Mesodermal cell (in vitro differentiated cells): ENCODE data around the gene IMPDH1. TPM values are rescaled to one million over a fixed set of nuclear protein-coding genes. Genes with fewer than 3 reads are reported as not detected.
"Not testable (repeated sequence)": the region's sequence is repeated elsewhere in the genome, so short reads cannot be mapped to it uniquely, and the experiment has no call there.

Experiments used
- H3K27ac ChIP-seq: 2 replicates; pipeline ENCODE4 v1.7.0; 2013; ENCODE audit warnings: mild to moderate bottlenecking, low read depth, low read length, moderate library complexity; ENCODE audit not compliant: severe bottlenecking
- H3K36me3 ChIP-seq: 2 replicates; pipeline ENCODE4 v1.7.1; 2013; ENCODE audit warnings: mild to moderate bottlenecking, low read length, moderate library complexity; ENCODE audit not compliant: control insufficient read depth, insufficient read depth
- H3K4me1 ChIP-seq: one replicate; pipeline ENCODE4 v1.7.1; 2013; ENCODE audit warnings: mild to moderate bottlenecking, low read length; ENCODE audit not compliant: insufficient read depth, control insufficient read depth, poor library complexity, severe bottlenecking
- H3K4me3 ChIP-seq: 2 replicates; pipeline ENCODE4 v1.7.0; 2013; ENCODE audit warnings: low read length, control low read depth, mild to moderate bottlenecking; ENCODE audit not compliant: insufficient read depth, poor library complexity, severe bottlenecking; ENCODE audit errors: extremely low read depth
- H3K9me3 ChIP-seq: 2 replicates; pipeline ENCODE4 v1.7.1; 2013; ENCODE audit warnings: mild to moderate bottlenecking, low read length, moderate library complexity; ENCODE audit not compliant: control insufficient read depth
- WGBS, 2 experiments: methylation state at CpG; one replicate each; pipeline ENCODE4 v1.1.5; 2013; ENCODE audit warnings: missing lambda C conversion rate in 2 of 2; ENCODE audit not compliant: insufficient coverage in 2 of 2; 5-methylcytosine and 5-hydroxymethylcytosine counted together
- polyA plus RNA-seq, 2 experiments: library from polyadenylated mRNA; stranded (reverse); fragments of 50-300 nt; gene quantifications; one replicate each; pipeline ENCODE4 v1.2.3, GENCODE V29; 2013

The IMPDH1 gene
- 34.0 TPM for polyA plus RNA-seq (2013, experiment 1 of 2)
- 29.9 TPM for polyA plus RNA-seq (2013, experiment 2 of 2)

- Histone ChIP-seq H3K27ac (peak within 1 kb of the TSS; percentile 41), H3K36me3 (no peaks in the 10 kb centered on the region), H3K4me3 (peak within 1 kb of the TSS; percentile 56), H3K4me1 (peaks cover 14% of the 10 kb centered on the region), H3K9me3 (no peaks in the 10 kb centered on the region)
- 0% methylated on average over 49 to 61 of the region's 87 CpGs for WGBS, 2 experiments
Measured at GRCh38 chr7:128409596-128410450, at the start of gene IMPDH1. Gene IMPDH1 (minus strand): TSS chr7:128409982. CDS start chr7:128409901, 81 bp downstream.

- peaks cover 19% of the 10 kb centered on the region for H3K4me1 ChIP-seq
- 49 to 60% methylated on average over 1 to 3 of the region's 5 CpGs for WGBS, 2 experiments
- H3K4me3 ChIP-seq: no peak overlapping the region
- H3K9me3 ChIP-seq: no peaks in the 10 kb centered on the region
- no peak overlapping the region for H3K27ac ChIP-seq
- peaks cover 42% of the 10 kb centered on the region for H3K36me3 ChIP-seq
Measured at GRCh38 chr7:128459394-128459878, 49.7 kb upstream of the IMPDH1 start.

- Histone ChIP-seq H3K4me1 (peaks cover 24% of the 10 kb centered on the region), H3K9me3 (no peaks in the 10 kb centered on the region), H3K27ac (no peak overlapping the region), H3K4me3 (no peak overlapping the region), H3K36me3 (peaks cover 39% of the 10 kb centered on the region)
- 80 to 88% methylated on average over 2 of the region's 3 CpGs for WGBS, 2 experiments
Measured at GRCh38 chr7:128458956-128459355, 49.2 kb upstream of the IMPDH1 start.

GRCh38 chr7:128457385-128457784 is 47.6 kb upstream of the IMPDH1 start:
- H3K27ac ChIP-seq, H3K9me3 ChIP-seq: not testable (repeated sequence)
- H3K4me3 ChIP-seq: peak overlapping the region; percentile 71
- H3K36me3 ChIP-seq: peaks cover 29% of the 10 kb centered on the region
- H3K4me1 ChIP-seq: peaks cover 29% of the 10 kb centered on the region
- 83 to 100% methylated on average over 3 of the region's 6 CpGs for WGBS, 2 experiments

GRCh38 chr7:128456255-128456725 is 46.5 kb upstream of the IMPDH1 start:
- Histone ChIP-seq H3K36me3 (peaks cover 29% of the 10 kb centered on the region), H3K4me3 (peak overlapping the region; percentile 71), H3K4me1 (peaks cover 29% of the 10 kb centered on the region), H3K27ac (peak overlapping the region; percentile 94), H3K9me3 (no peaks in the 10 kb centered on the region)
- WGBS, 2 experiments: 0 to 8% methylated on average over 2 of the region's 5 CpGs

- WGBS, 2 experiments: 0% methylated on average over 41 to 64 of the region's 64 CpGs
- Histone ChIP-seq H3K9me3 (no peaks in the 10 kb centered on the region), H3K4me1 (peaks cover 29% of the 10 kb centered on the region), H3K27ac (peak within 1 kb of the TSS; percentile 94), H3K4me3 (peak within 1 kb of the TSS; percentile 71), H3K36me3 (peaks cover 26% of the 10 kb centered on the region)
Measured at GRCh38 chr7:128455543-128456254, 45.9 kb upstream of the IMPDH1 start, which contains the start of gene HILPDA. Gene HILPDA (plus strand): TSS chr7:128455878. CDS start chr7:128457269, 1,391 bp downstream.

GRCh38 chr7:128454808-128455542 is 45.2 kb upstream of the IMPDH1 start:
- Histone ChIP-seq H3K27ac (peak overlapping the region; percentile 94), H3K4me1 (peaks cover 29% of the 10 kb centered on the region), H3K4me3 (peak overlapping the region; percentile 71), H3K9me3 (no peaks in the 10 kb centered on the region), H3K36me3 (peaks cover 25% of the 10 kb centered on the region)
- 77 to 86% methylated on average over 16 of the region's 25 CpGs for WGBS, 2 experiments

- Histone ChIP-seq H3K4me1 (peaks cover 29% of the 10 kb centered on the region), H3K9me3 (no peaks in the 10 kb centered on the region), H3K27ac (peak overlapping the region; percentile 94), H3K36me3 (peaks cover 20% of the 10 kb centered on the region), H3K4me3 (no peak overlapping the region)
- 19 to 20% methylated on average over 16 to 18 of the region's 23 CpGs for WGBS, 2 experiments
Measured at GRCh38 chr7:128453836-128454804, 44.3 kb upstream of the IMPDH1 start.

- Histone ChIP-seq H3K36me3 (peaks cover 6% of the 10 kb centered on the region), H3K4me1 (peaks cover 22% of the 10 kb centered on the region)
- WGBS, 2 experiments: 100% methylated on average over 1 of the region's 1 CpG; no CpG with 5 or more reads in 1 of the 2 experiments
Measured at GRCh38 chr7:128452552-128452951, 42.8 kb upstream of the IMPDH1 start.

More at GRCh38 chr7:128452552-128452951, 42.8 kb upstream of the IMPDH1 start:
- H3K9me3 ChIP-seq: no peaks in the 10 kb centered on the region
- no peak overlapping the region for H3K27ac ChIP-seq
- H3K4me3 ChIP-seq: no peak overlapping the region
